CD4-positive, alpha-beta T cell (primary cell): ENCODE results near the gene FGFR1OP2. TPM values are rescaled to one million over a fixed set of nuclear protein-coding genes. Genes with fewer than 3 reads are reported as not detected.

Experiments used
- ATAC-seq: fragments of 200-7000 bp; cut with Tn5 transposase; one replicate; pipeline ENCODE4 v1.10.0; 2022; ENCODE audit warnings: mild to moderate bottlenecking; ENCODE audit not compliant: poor library complexity
- CTCF ChIA-PET: fragments of 350-600 bp; sonication (Branson Sonifier 250); formaldehyde crosslinking; loops from one replicate; lab custom pipeline; 2021; ENCODE audit warnings: antibody characterized with exemption, inconsistent platforms; lab: Charles Lee
- POLR2A ChIA-PET: fragments of 350-600 bp; sonication (Branson Sonifier 250); formaldehyde crosslinking; loops from one replicate; lab custom pipeline; 2021; ENCODE audit warnings: antibody characterized with exemption, inconsistent platforms; lab: Charles Lee
- DNase-seq, 14 experiments: peaks; one replicate each; pipeline ENCODE4 v3.0.0-alpha.2; 2013 to 2020; ENCODE audit warnings: mixed read lengths in 2 of 14
- H3K27ac ChIP-seq, 2 donors: one replicate each; pipeline versions ENCODE4 v1.5.1 to v1.7.0; 2013; ENCODE audit warnings: low read length in 2 of 2, low read depth in 1 of 2, mild to moderate bottlenecking in 1 of 2
- H3K27me3 ChIP-seq, 2 experiments: 1 replicate in 1 of 2; 2 replicates in 1 of 2; pipeline versions ENCODE4 v1.6.1 to v1.7.0; 2013; ENCODE audit warnings: low read length in 2 of 2, control low read depth in 1 of 2, mild to moderate bottlenecking in 1 of 2, moderate library complexity in 1 of 2; ENCODE audit not compliant: insufficient read depth in 2 of 2, control insufficient read depth in 1 of 2
- H3K36me3 ChIP-seq: one replicate; pipeline ENCODE4 v1.6.1; 2013; ENCODE audit warnings: low read length, control low read depth; ENCODE audit not compliant: insufficient read depth
- H3K4me1 ChIP-seq: one replicate; pipeline ENCODE4 v1.6.1; 2013; ENCODE audit warnings: low read length, control low read depth; ENCODE audit not compliant: insufficient read depth
- H3K4me3 ChIP-seq: one replicate; pipeline ENCODE4 v1.5.1; 2013; ENCODE audit warnings: mild to moderate bottlenecking, low read length, moderate library complexity
- H3K9me3 ChIP-seq, 2 experiments: 1 replicate in 1 of 2; 2 replicates in 1 of 2; pipeline versions ENCODE4 v1.6.1 to v1.7.0; 2013; ENCODE audit warnings: low read length in 2 of 2, mild to moderate bottlenecking in 2 of 2, control low read depth in 1 of 2, moderate library complexity in 1 of 2; ENCODE audit not compliant: control insufficient read depth in 1 of 2, insufficient read depth in 1 of 2
- H3K27ac Mint-ChIP-seq: one replicate; pipeline ENCODE4 v1.8.0; 2020; ENCODE audit warnings: mixed read lengths
- H3K27me3 Mint-ChIP-seq: one replicate; pipeline ENCODE4 v1.8.0; 2021; ENCODE audit warnings: mixed read lengths
- H3K36me3 Mint-ChIP-seq: one replicate; pipeline ENCODE4 v1.8.0; 2021; ENCODE audit warnings: low read depth, mixed read lengths
- H3K4me1 Mint-ChIP-seq: one replicate; pipeline ENCODE4 v1.8.0; 2021; ENCODE audit warnings: low read depth, mixed read lengths
- H3K4me3 Mint-ChIP-seq: one replicate; pipeline ENCODE4 v1.8.0; 2020; ENCODE audit warnings: mild to moderate bottlenecking, mixed read lengths
- H3K9me3 Mint-ChIP-seq: one replicate; pipeline ENCODE4 v1.8.0; 2020; ENCODE audit warnings: mixed read lengths
- intact Hi-C, 2 experiments: fragments of 100-400 bp; cut with DNase I in 1 of 2; cut with micrococcal nuclease in 1 of 2; formaldehyde crosslinking; loops; one replicate each; pipeline versions ENCODE4 v1.15.1 to v1.9.0; 2023 to 2025; cut with DNase I, micrococcal nuclease
- polyA plus RNA-seq, 2 donors: library from polyadenylated mRNA; unstranded; fragments of 120-200 nt; gene quantifications; one replicate each; pipeline ENCODE4 v1.2.1, GENCODE V29; 2013
- total RNA-seq, 174 experiments: library from RNA in 2 of 174; stranded (reverse) in 2 of 174; gene quantifications; one replicate each; pipeline ENCODE4 v1.2.3 and lab custom pipeline; 2021 to 2026
- TF ChIP-seq, protein P1 (sequence below): fragments of 200-600 bp; IDR thresholded peaks from one replicate; pipeline ENCODE4 v1.8.0; 2022; ENCODE audit warnings: antibody characterized with exemption, mild to moderate bottlenecking

The FGFR1OP2 gene
- total RNA-seq (10 to 100 TPM; 44.8 to 46.8 TPM), total RNA-seq (lab: John Stamatoyannopoulos, UW) (56.6 to 231 (median 107) reads per million in 172 experiments)
- 85.2 TPM for polyA plus RNA-seq (2013, experiment 1 of 2)
- polyA plus RNA-seq (2013, experiment 2 of 2): 89.3 TPM

DNA sequence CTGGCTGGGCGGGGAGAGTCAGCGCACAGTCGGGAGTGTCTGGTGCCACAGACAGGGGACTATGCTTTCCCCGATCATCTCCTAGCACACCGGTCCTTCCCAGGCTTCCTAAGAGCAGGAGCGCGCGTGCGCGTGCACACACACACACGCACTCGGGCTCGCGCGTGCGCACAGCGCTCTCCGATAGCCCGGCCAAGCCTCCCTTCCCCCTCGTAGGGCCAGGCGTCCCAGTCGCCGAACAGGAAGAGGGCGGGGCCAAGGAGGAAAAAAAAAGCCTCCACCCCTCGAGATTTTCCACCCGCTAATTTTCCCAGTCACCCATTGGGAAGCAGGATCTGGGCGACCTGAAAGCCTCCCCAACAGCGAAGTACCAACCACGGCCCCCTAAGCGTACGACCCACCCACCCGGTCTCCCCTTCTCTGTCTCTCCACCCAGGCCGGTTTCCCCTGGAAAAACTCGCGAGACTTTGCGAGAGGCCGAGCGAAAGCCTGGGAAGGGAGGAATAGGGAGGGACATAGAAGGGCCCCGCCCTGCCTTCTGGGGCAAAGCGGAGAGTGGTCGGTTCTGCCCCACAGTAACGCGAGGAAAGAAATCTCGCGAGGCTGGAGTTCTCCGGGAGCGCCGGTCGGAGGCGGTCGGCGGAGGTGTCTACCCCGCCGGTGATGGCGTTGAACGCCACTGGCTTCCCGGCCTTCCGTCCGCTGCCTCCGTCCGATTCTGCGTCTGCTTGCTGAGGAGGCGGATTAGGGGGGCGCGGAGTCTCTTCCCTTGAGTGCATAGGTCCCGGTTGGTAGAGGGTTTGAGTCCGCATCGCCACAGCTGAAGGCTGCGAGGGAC, at the start of gene FGFR1OP2, which contains the start of gene INTS13:
Gene FGFR1OP2 (plus strand): TSS at position 608 of the 838 bp plus-strand sequence. CDS start 15,689 bp downstream, outside the sequence.
Gene INTS13 (minus strand): TSS at position 119 of the 838 bp plus-strand sequence. CDS start 1,178 bp downstream, outside the sequence.
- H3K4me1 Mint-ChIP-seq: peaks cover 80% of the 10 kb centered on the region
- H3K27ac Mint-ChIP-seq: peak within 1 kb of the TSS; percentile 86
- Histone ChIP-seq H3K36me3 (peaks cover 2% of the 10 kb centered on the region), H3K4me1 (peaks cover 22% of the 10 kb centered on the region), H3K9me3 (no peaks in the 10 kb centered on the region), H3K4me3 (peak within 1 kb of the TSS; percentile 71), H3K27me3 (no peaks in the 10 kb centered on the region), H3K27ac (peak within 1 kb of the TSS; percentile 94 to 95)
- H3K36me3 Mint-ChIP-seq: peaks cover 42% of the 10 kb centered on the region
- ChIA-PET CTCF (interaction anchor here (1.0 to 1.3 kb wide), 2 partner anchors 76 kb away, joined by 4 to 6 read pairs; partner anchors contain the start of gene TM7SF3), POLR2A (interaction anchor here (0.6 to 2.2 kb wide), 6 partner anchors 12 to 306 kb away, joined by 3 to 10 read pairs (median 5); partner anchors contain the start of genes ITPR2, MED21, STK38L and TM7SF3)
- H3K27me3 Mint-ChIP-seq: no peaks in the 10 kb centered on the region
- DNase-seq (peak; percentile 89 to 98 (median 94)), ATAC-seq (peak; percentile 91)
- intact Hi-C loops: loop anchor here (1.0 to 5.0 kb wide), 4 partner anchors 34 to 369 kb away; partner anchors contain the start of genes ITPR2 (in 1 of the 2) and TM7SF3 (in 1 of the 2)
- H3K9me3 Mint-ChIP-seq: no peaks in the 10 kb centered on the region
- TF ChIP-seq, protein P1, sequence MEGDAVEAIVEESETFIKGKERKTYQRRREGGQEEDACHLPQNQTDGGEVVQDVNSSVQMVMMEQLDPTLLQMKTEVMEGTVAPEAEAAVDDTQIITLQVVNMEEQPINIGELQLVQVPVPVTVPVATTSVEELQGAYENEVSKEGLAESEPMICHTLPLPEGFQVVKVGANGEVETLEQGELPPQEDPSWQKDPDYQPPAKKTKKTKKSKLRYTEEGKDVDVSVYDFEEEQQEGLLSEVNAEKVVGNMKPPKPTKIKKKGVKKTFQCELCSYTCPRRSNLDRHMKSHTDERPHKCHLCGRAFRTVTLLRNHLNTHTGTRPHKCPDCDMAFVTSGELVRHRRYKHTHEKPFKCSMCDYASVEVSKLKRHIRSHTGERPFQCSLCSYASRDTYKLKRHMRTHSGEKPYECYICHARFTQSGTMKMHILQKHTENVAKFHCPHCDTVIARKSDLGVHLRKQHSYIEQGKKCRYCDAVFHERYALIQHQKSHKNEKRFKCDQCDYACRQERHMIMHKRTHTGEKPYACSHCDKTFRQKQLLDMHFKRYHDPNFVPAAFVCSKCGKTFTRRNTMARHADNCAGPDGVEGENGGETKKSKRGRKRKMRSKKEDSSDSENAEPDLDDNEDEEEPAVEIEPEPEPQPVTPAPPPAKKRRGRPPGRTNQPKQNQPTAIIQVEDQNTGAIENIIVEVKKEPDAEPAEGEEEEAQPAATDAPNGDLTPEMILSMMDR: no peak
- peak within 1 kb of the TSS; percentile 90 for H3K4me3 Mint-ChIP-seq

DNA sequence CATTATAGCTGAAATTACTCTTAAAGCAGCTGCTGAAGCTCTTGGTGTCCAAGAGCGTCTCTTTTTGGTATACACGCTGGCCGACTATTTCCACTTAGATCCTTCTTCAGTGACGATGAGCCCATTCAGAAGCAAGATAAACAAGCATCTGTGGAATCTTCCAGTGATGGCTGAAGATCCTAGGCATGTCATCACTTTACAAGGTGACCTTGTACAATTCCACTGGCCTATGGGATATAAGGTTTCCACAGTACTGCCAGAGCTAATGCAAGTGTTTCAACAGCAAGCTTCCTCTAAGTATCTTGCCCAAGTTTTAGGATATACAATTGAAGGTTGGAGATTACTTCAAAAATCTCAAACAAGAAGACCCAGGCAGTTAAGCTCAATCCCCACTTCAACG, 47.5 kb upstream of the FGFR1OP2 start:
- H3K9me3 ChIP-seq: no peaks in the 10 kb centered on the region
- H3K27ac ChIP-seq: no peak overlapping the region
- Mint-ChIP-seq H3K9me3 (no peaks in the 10 kb centered on the region), H3K27ac (no peak overlapping the region), H3K4me1 (no peaks in the 10 kb centered on the region), H3K4me3 (no peak overlapping the region), H3K36me3 (no peaks in the 10 kb centered on the region), H3K27me3 (no peaks in the 10 kb centered on the region)
- intact Hi-C loops: no loop called here
- DNase-seq (no peak), ATAC-seq (no peak)
- ChIA-PET CTCF (interaction anchor here (1.0 kb wide), 1 partner anchor 58 kb away, joined by 3 read pairs; the partner anchor contains the start of gene ITPR2), POLR2A (interaction anchor here (0.5 to 1.1 kb wide), 2 partner anchors 28 to 123 kb away, joined by 3 read pairs; no protein-coding TSS in a partner anchor)
- TF ChIP-seq, protein P1: no peak
- H3K36me3 ChIP-seq: no peaks in the 10 kb centered on the region
- H3K4me1 ChIP-seq: no peaks in the 10 kb centered on the region
- H3K27me3 ChIP-seq: no peaks in the 10 kb centered on the region
- H3K4me3 ChIP-seq: no peak overlapping the region

DNA sequence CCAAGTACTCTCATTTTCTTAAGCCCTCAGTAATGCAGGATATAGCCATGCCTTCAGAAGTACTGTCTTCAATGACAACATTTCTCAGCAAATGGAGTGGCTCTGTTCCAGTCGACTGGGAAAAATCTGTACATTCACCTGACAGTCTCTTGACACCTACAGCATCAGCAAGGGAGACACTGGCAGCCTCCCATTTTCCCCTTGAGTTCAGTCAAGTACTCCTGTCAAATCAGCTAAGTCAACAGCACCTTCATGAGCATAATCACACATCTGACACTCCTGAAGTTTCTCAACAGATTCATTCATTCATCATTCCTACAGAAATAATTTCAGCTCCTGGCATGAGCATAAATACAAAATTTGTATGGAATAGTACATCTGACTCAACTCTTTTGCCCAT, 46.6 kb upstream of the FGFR1OP2 start:
- H3K9me3 ChIP-seq: no peaks in the 10 kb centered on the region
- no peak overlapping the region for H3K4me3 ChIP-seq
- ChIA-PET CTCF (no interaction called here), POLR2A (interaction anchor here (0.5 kb wide), 1 partner anchor 29 kb away, joined by 3 read pairs; no protein-coding TSS in a partner anchor)
- intact Hi-C loops: no loop called here
- H3K9me3 Mint-ChIP-seq: no peaks in the 10 kb centered on the region
- no peak overlapping the region for H3K27ac ChIP-seq
- no peaks in the 10 kb centered on the region for H3K27me3 ChIP-seq
- no peaks in the 10 kb centered on the region for H3K4me1 ChIP-seq
- H3K4me3 Mint-ChIP-seq: no peak overlapping the region
- H3K36me3 ChIP-seq: no peaks in the 10 kb centered on the region
- no peaks in the 10 kb centered on the region for H3K27me3 Mint-ChIP-seq
- TF ChIP-seq, protein P1: no peak
- no peak for DNase-seq
- H3K27ac Mint-ChIP-seq: no peak overlapping the region
- H3K36me3 Mint-ChIP-seq: no peaks in the 10 kb centered on the region
- no peaks in the 10 kb centered on the region for H3K4me1 Mint-ChIP-seq
- ATAC-seq: no peak
